PC-9 (cell line): ENCODE measurements around the gene LIN9. TPM values are rescaled to one million over a fixed set of nuclear protein-coding genes. Genes with fewer than 3 reads are reported as not detected.

Experiments used
- BruUV-seq: library from RNA; stranded (reverse); fragments of 400-500 nt; replicated peaks from 2 replicates; lab custom pipeline; 2021; lab: Mats Ljungman, UMichigan
- CTCF ChIA-PET: fragments of 300-600 bp; sonication (Branson Sonifier 250); formaldehyde crosslinking; loops from one replicate; lab custom pipeline; 2022; ENCODE audit warnings: antibody characterized with exemption; lab: Charles Lee
- POLR2A ChIA-PET: fragments of 300-600 bp; sonication (Branson Sonifier 250); formaldehyde crosslinking; loops from one replicate; lab custom pipeline; 2022; ENCODE audit warnings: antibody characterized with exemption; ENCODE audit not compliant: unreplicated experiment; lab: Charles Lee
- DNase-seq, 2 experiments: peaks; one replicate each; pipeline versions ENCODE4 v3.0.0 to v3.0.0-alpha.2; 2015 to 2022; ENCODE audit warnings: mixed read lengths in 1 of 2
- H2AFZ ChIP-seq: fragments of 200-600 bp; sonication (generic); 2 replicates; pipeline ENCODE4 v1.8.1; 2017; ENCODE audit warnings: antibody characterized with exemption
- H3F3A ChIP-seq: fragments of 200-600 bp; sonication (generic); 2 replicates; pipeline ENCODE4 v1.8.1; 2017; ENCODE audit warnings: antibody characterized with exemption, mild to moderate bottlenecking, low read depth; ENCODE audit not compliant: insufficient read depth
- H3K27ac ChIP-seq: fragments of 200-600 bp; sonication (generic); 2 replicates; pipeline ENCODE4 v1.6.1; 2016; ENCODE audit warnings: mixed run types
- H3K27me3 ChIP-seq: fragments of 200-600 bp; sonication (generic); 2 replicates; pipeline ENCODE4 v1.6.1; 2016; ENCODE audit warnings: low read depth, mixed run types; ENCODE audit not compliant: insufficient read depth
- H3K36me3 ChIP-seq: fragments of 200-600 bp; sonication (generic); 2 replicates; pipeline ENCODE4 v1.6.1; 2016; ENCODE audit warnings: low read depth, mixed run types
- H3K4me1 ChIP-seq: fragments of 200-600 bp; sonication (generic); replicated peaks from 2 replicates; pipeline ENCODE4 v1.6.1; 2016; ENCODE audit warnings: mixed run types; ENCODE audit not compliant: insufficient read depth
- H3K4me2 ChIP-seq: fragments of 200-600 bp; sonication (generic); 2 replicates; pipeline ENCODE4 v1.6.1; 2017; ENCODE audit warnings: mixed run types
- H3K4me3 ChIP-seq: fragments of 200-600 bp; sonication (generic); 2 replicates; pipeline ENCODE4 v1.6.1; 2016; ENCODE audit warnings: mixed run types
- H3K79me2 ChIP-seq: fragments of 200-600 bp; sonication (generic); 2 replicates; pipeline ENCODE4 v1.6.1; 2017; ENCODE audit warnings: low read depth, mixed run types
- H3K9me2 ChIP-seq: fragments of 200-600 bp; sonication (generic); 2 replicates; pipeline ENCODE4 v1.8.1; 2017; ENCODE audit warnings: mild to moderate bottlenecking; ENCODE audit not compliant: insufficient read depth
- H3K9me3 ChIP-seq: fragments of 200-600 bp; sonication (generic); 2 replicates; pipeline ENCODE4 v1.8.1; 2016; ENCODE audit warnings: low read depth; ENCODE audit not compliant: insufficient read depth
- H4K20me1 ChIP-seq: fragments of 200-600 bp; sonication (generic); 2 replicates; pipeline ENCODE4 v1.8.1; 2017; ENCODE audit not compliant: insufficient read depth
- EZH2 ChIP-seq: fragments of 200-600 bp; sonication (generic); IDR thresholded peaks from 2 replicates; pipeline ENCODE4 v1.8.0; 2017; ENCODE audit warnings: antibody characterized with exemption, low read depth
- intact Hi-C: fragments of 100-400 bp; cut with micrococcal nuclease; formaldehyde crosslinking; loops from one replicate; pipeline ENCODE4 v1.10.0; 2022; ENCODE audit not compliant: unreplicated experiment
- total RNA-seq: library from RNA; stranded (reverse); gene quantifications from 2 replicates; pipeline ENCODE4 v1.2.3, GENCODE V29; 2021
- TF ChIP-seq, protein P1 (sequence below): fragments of 200-600 bp; sonication (generic); conservative IDR thresholded peaks from 2 replicates; pipeline ENCODE4 v1.6.1; 2017; ENCODE audit warnings: mixed run types, antibody characterized with exemption, mild to moderate bottlenecking, moderate library complexity

Gene LIN9
- total RNA-seq, 1 experiment from 2014 or later, result 12.1 TPM

DNA sequence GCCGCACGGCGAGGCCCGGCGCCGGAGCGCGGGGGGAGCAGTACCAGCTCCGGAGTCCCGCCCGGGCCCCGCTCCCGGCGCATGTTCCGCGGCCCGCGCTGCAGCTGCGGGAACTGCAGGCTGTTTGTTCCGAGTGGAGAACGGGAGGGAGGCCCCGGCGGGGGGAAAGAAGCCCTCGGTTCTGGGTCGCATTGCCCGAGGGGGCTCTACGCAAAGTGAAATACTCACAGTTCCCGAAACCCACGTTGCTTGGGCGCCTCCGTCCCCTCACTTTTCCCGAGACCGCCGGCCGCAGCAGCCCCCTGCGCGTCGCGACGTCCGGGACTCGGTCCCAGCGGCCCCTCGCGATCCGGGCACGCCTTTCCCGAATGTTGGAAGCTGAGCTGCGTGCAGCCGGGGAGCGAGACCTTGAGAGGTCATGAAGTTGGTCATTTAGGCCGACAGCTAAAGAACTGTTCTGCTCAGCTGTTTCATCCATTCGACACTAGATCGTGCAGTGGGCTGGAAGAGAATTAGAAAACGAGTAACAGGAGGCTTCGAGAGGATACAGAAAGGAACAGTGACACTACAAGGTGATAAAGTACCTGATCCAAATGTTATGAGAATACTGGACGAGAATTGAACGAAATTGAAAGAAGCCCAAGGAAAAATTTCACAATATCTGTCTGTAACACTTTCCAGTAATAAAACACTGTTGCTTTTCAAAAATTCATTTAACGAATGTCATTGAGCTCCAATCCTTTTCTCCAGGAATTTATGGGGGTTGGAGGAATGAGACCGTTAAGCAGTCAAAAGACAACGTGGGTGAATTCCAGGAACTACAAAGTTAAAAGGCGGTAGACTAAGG is 657 bp upstream of the LIN9 start:
- intact Hi-C loops, result loop anchor here (1.0 to 5.0 kb wide), 3 partner anchors 16 to 847 kb away; no protein-coding TSS in a partner anchor
- Histone ChIP-seq H4K20me1 (no peaks in the 10 kb centered on the region), H3K4me3 (peak overlapping the region; percentile 99), H3K79me2 (peaks cover 39% of the 10 kb centered on the region), H3K27ac (no peak overlapping the region), H3F3A (no peaks in the 10 kb centered on the region; the same call in 1 of the 2 replicates), H3K9me3 (no peaks in the 10 kb centered on the region), H3K27me3 (no peaks in the 10 kb centered on the region), H3K9me2 (no peaks in the 10 kb centered on the region), H3K4me2 (peak overlapping the region; percentile 90), H3K36me3 (no peaks in the 10 kb centered on the region), H2AFZ (peak overlapping the region; percentile 93), H3K4me1 (peaks cover 24% of the 10 kb centered on the region)
- TSS peak; percentile 92 for BruUV-seq
- TF ChIP-seq EZH2, result no peak
- TF ChIP-seq, protein P1, sequence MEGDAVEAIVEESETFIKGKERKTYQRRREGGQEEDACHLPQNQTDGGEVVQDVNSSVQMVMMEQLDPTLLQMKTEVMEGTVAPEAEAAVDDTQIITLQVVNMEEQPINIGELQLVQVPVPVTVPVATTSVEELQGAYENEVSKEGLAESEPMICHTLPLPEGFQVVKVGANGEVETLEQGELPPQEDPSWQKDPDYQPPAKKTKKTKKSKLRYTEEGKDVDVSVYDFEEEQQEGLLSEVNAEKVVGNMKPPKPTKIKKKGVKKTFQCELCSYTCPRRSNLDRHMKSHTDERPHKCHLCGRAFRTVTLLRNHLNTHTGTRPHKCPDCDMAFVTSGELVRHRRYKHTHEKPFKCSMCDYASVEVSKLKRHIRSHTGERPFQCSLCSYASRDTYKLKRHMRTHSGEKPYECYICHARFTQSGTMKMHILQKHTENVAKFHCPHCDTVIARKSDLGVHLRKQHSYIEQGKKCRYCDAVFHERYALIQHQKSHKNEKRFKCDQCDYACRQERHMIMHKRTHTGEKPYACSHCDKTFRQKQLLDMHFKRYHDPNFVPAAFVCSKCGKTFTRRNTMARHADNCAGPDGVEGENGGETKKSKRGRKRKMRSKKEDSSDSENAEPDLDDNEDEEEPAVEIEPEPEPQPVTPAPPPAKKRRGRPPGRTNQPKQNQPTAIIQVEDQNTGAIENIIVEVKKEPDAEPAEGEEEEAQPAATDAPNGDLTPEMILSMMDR, result no peak
- no peak for DNase-seq
- POLR2A ChIA-PET, result interaction anchor here (0.5 to 0.7 kb wide), 5 partner anchors 12 to 1902 kb away, joined by 3 to 6 read pairs (median 5); no protein-coding TSS in a partner anchor
- CTCF ChIA-PET, result interaction anchor here (1.1 to 1.7 kb wide), 4 partner anchors 11 to 98 kb away, joined by 6 to 7 read pairs (median 6); partner anchors contain the start of gene PARP1

GRCh38 chr1:226308166-226308722 is 720 bp downstream of the LIN9 start:
- Histone ChIP-seq H3K4me2 (peak overlapping the region; percentile 89), H3K27ac (0 out of 2 replicates have a peak overlapping the region, but pooled peaks have one; percentile 40), H3K36me3 (no peaks in the 10 kb centered on the region), H4K20me1 (no peaks in the 10 kb centered on the region), H3K4me1 (peaks cover 24% of the 10 kb centered on the region), H3K9me2 (no peaks in the 10 kb centered on the region), H3K27me3 (no peaks in the 10 kb centered on the region), H3F3A (no peaks in the 10 kb centered on the region; the same call in 1 of the 2 replicates), H3K4me3 (peak overlapping the region; percentile 99), H2AFZ (peak overlapping the region; percentile 100), H3K9me3 (no peaks in the 10 kb centered on the region), H3K79me2 (peaks cover 52% of the 10 kb centered on the region)
- ChIA-PET POLR2A (no interaction called here), CTCF (interaction anchor here (1.1 to 1.7 kb wide), 2 partner anchors 25 to 99 kb away, joined by 6 to 7 read pairs; partner anchors contain the start of gene PARP1)
- BruUV-seq, result TSS peak; percentile 47
- DNase-seq, result no peak
- no peak for TF ChIP-seq EZH2
- TF ChIP-seq, protein P1, result no peak
- intact Hi-C loops, result loop anchor here (2.0 kb wide), 1 partner anchor 25 kb away; no protein-coding TSS in a partner anchor

DNA sequence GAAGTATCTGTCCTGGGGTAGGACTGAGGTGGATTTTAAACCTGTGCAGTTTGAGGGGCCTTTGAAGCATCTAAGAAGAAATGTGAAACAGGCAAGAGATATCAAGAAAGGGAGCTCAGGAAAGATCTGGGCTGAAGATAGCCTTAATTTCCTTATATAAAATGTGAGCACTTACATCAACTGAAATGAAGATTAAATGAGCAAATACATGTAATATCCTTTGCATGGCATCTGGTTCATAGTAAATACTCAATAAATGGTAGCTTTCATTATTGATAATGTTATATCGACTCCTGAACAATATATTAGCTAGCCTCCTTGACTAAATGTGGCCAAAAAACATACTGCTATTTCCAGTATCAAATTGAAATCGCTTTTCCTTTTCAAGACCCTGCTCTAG is 2.5 kb downstream of the LIN9 start:
- BruUV-seq, result no TSS peak
- H2AFZ ChIP-seq, result no peak overlapping the region
- H3K9me2 ChIP-seq, result no peaks in the 10 kb centered on the region
- peaks cover 66% of the 10 kb centered on the region for H3K79me2 ChIP-seq
- no peaks in the 10 kb centered on the region for H3K9me3 ChIP-seq
- no peak overlapping the region for H3K4me3 ChIP-seq
- no peaks in the 10 kb centered on the region for H3K27me3 ChIP-seq
- intact Hi-C loops, result no loop called here
- no peaks in the 10 kb centered on the region for H4K20me1 ChIP-seq
- H3K27ac ChIP-seq, result no peak overlapping the region
- no peak overlapping the region for H3K4me2 ChIP-seq
- TF ChIP-seq EZH2, result no peak
- TF ChIP-seq, protein P1, result no peak
- ChIA-PET POLR2A (interaction anchor here (0.6 kb wide), 1 partner anchor 49 kb away, joined by 7 read pairs; no protein-coding TSS in a partner anchor), CTCF (interaction anchor here (0.6 to 0.7 kb wide), 3 partner anchors 57 to 381 kb away, joined by 3 to 6 read pairs (median 3); no protein-coding TSS in a partner anchor)
- H3K4me1 ChIP-seq, result peaks cover 24% of the 10 kb centered on the region
- DNase-seq, result no peak
- H3K36me3 ChIP-seq, result no peaks in the 10 kb centered on the region
- H3F3A ChIP-seq, result no peaks in the 10 kb centered on the region; the same call in 1 of the 2 replicates
